ENCODE measurements around the gene PPP1R13B.

PPP1R13B gene

GRCh38 chr14:103729496-103730448 is 117.6 kb downstream of the PPP1R13B start:
- Histone ChIP-seq H3K4me1 (ENCODE audit: low read length) (no peaks in the 10 kb centered on the region), H3K9ac (ENCODE audit: low read length) (no peak overlapping the region), H3K27ac (ENCODE audit: low read length) (no peak overlapping the region), H3K4me2 (ENCODE audit: low read length) (no peak overlapping the region), H2AFZ (ENCODE audit: low read depth, low read length) (no peak overlapping the region), H3K36me3 (replicated peaks; ENCODE audit: low read depth, low read length) (peaks cover 3% of the 10 kb centered on the region), H3K79me2 (ENCODE audit: low read length) (no peaks in the 10 kb centered on the region), H4K20me1 (ENCODE audit: insufficient read depth, low read length) (no peaks in the 10 kb centered on the region), H3K4me3 (ENCODE audit: low read length) (no peak overlapping the region), H3K27me3 (ENCODE audit: low read depth, low read length) (no peaks in the 10 kb centered on the region), H3K9me3 (ENCODE audit: insufficient read depth, low read length) (no peaks in the 10 kb centered on the region)
- TF ChIP-seq CTCF (IDR thresholded peaks at IDR 0.05; ENCODE audit: low read depth, low read length) (no peak), EZH2phosphoT487 (IDR thresholded peaks at IDR 0.05; ENCODE audit: low read depth) (no peak)

DNA sequence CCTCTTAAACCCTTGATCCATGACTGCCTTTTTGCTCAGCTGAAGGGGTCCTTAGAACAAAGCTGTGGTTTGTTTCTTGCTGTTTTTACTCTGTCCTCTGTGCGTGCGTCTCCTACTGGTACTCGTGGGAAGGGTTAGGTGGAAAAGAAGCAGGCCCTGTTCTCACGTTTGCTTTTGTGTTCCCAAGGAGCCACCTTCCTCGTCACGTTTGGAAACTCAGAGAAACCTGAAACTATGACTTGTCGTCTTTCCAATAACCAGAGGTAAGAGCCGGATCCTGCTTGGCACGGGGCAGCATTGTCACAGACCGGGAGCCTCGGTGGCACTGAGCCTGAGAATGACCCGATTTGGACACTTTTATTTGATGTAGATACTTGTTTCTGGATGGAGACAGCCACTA is 118.7 kb downstream of the PPP1R13B start:
- Histone ChIP-seq H3K79me2 (ENCODE audit: low read length) (no peaks in the 10 kb centered on the region), H3K27me3 (ENCODE audit: low read depth, low read length) (no peaks in the 10 kb centered on the region), H3K4me1 (ENCODE audit: low read length) (no peaks in the 10 kb centered on the region), H3K4me3 (ENCODE audit: low read length) (no peak overlapping the region), H3K4me2 (ENCODE audit: low read length) (no peak overlapping the region), H3K9ac (ENCODE audit: low read length) (no peak overlapping the region), H3K36me3 (replicated peaks; ENCODE audit: low read depth, low read length) (peaks cover 3% of the 10 kb centered on the region), H3K9me3 (ENCODE audit: insufficient read depth, low read length) (no peaks in the 10 kb centered on the region), H4K20me1 (ENCODE audit: insufficient read depth, low read length) (no peaks in the 10 kb centered on the region), H2AFZ (ENCODE audit: low read depth, low read length) (no peak overlapping the region), H3K27ac (ENCODE audit: low read length) (no peak overlapping the region)
- TF ChIP-seq CTCF (IDR thresholded peaks at IDR 0.05; ENCODE audit: low read depth, low read length) (no peak), EZH2phosphoT487 (IDR thresholded peaks at IDR 0.05; ENCODE audit: low read depth) (no peak)

DNA sequence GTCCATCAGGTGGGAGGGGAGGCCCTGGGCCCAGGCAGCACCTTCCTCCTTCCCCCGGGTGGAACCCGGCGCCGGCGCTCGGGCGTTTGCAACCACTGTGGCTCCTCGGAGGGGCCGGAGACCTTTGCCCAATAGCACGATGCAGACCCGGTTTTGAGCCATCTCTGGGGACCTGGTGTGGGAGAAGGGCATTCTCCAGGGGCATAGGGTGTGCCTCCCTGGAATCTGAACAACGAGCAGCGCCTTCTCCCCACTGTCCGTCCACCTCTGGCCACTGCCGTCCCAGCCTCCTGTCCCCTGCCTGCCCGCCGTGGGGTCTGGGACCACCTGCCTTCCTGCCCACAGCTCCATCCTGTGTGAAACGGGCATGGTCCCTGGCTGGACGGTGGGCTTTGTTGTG is 119.2 kb downstream of the PPP1R13B start:
- H3K79me2 ChIP-seq (ENCODE audit: low read length): no peaks in the 10 kb centered on the region; the same call in 1 of the 2 replicates
- no peaks in the 10 kb centered on the region for H3K9me3 ChIP-seq (ENCODE audit: insufficient read depth, low read length)
- H3K27me3 ChIP-seq (ENCODE audit: low read depth, low read length): no peaks in the 10 kb centered on the region
- TF ChIP-seq EZH2phosphoT487 (IDR thresholded peaks at IDR 0.05; ENCODE audit: low read depth): no peak
- no peak for TF ChIP-seq CTCF (IDR thresholded peaks at IDR 0.05; ENCODE audit: low read depth, low read length)
- H3K27ac ChIP-seq (ENCODE audit: low read length): no peak overlapping the region
- H3K9ac ChIP-seq (ENCODE audit: low read length): no peak overlapping the region
- no peak overlapping the region for H3K4me3 ChIP-seq (ENCODE audit: low read length)
- 0 out of 2 replicates have a peak, but pooled peaks cover 5% of the 10 kb centered on the region for H4K20me1 ChIP-seq (ENCODE audit: insufficient read depth, low read length)
- H3K4me1 ChIP-seq (ENCODE audit: low read length): no peaks in the 10 kb centered on the region
- H3K4me2 ChIP-seq (ENCODE audit: low read length): no peak overlapping the region
- peaks cover 3% of the 10 kb centered on the region for H3K36me3 ChIP-seq (replicated peaks; ENCODE audit: low read depth, low read length)
- no peak overlapping the region for H2AFZ ChIP-seq (ENCODE audit: low read depth, low read length)

GRCh38 chr14:103727313-103727980 is 119.9 kb downstream of the PPP1R13B start:
- Histone ChIP-seq H3K36me3 (replicated peaks; ENCODE audit: low read depth, low read length) (peaks cover 3% of the 10 kb centered on the region), H3K9me3 (ENCODE audit: insufficient read depth, low read length) (no peaks in the 10 kb centered on the region), H3K4me2 (ENCODE audit: low read length) (no peak overlapping the region), H3K9ac (ENCODE audit: low read length) (no peak overlapping the region), H2AFZ (ENCODE audit: low read depth, low read length) (no peak overlapping the region), H3K27ac (ENCODE audit: low read length) (no peak overlapping the region), H3K4me3 (ENCODE audit: low read length) (no peak overlapping the region), H3K4me1 (ENCODE audit: low read length) (no peaks in the 10 kb centered on the region), H3K27me3 (ENCODE audit: low read depth, low read length) (no peaks in the 10 kb centered on the region), H3K79me2 (ENCODE audit: low read length) (no peaks in the 10 kb centered on the region; the same call in 1 of the 2 replicates), H4K20me1 (ENCODE audit: insufficient read depth, low read length) (0 out of 2 replicates have a peak, but pooled peaks cover 6% of the 10 kb centered on the region)
- TF ChIP-seq EZH2phosphoT487 (IDR thresholded peaks at IDR 0.05; ENCODE audit: low read depth): no peak
- no peak for TF ChIP-seq CTCF (IDR thresholded peaks at IDR 0.05; ENCODE audit: low read depth, low read length)

Data from OCI-LY3 (cell line).